ENCODE measurements around the gene NXPH4.

Gene NXPH4

DNA sequence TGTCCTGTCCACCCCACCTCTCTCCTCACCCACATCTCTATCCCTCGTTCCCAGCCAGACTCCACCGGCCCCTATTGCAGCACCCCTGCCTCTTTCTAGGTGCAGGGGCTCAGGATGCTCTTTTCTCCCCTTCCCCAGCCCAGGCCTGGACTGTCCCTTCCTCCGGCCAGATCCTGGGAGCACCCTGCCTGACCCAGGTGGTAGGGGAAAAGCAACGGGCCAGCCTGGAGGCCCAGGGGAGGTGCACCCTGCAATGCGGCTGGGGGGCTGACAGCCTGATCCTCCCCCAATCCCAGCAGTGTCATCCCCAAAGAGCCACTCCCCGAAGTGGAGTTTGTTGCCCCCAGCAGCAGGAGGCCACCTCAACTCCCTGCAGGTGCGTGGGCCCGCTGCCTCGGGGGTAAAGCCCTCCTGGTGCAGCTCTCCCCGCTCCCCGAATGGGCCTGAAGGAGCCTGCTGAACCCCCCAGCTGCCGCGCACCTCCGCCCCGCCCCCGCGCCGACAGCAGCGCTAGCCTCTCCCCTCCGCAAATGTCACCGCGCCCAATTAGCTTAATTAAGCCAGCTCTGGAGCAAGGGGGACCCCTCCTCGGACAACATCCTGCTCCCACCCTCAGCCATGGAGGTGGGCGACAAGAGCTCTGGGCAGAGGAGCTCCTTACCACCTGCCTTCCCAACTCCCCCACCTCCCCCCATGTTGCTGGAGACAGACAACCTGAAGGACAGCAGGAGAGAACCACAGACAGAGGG is 4.7 kb downstream of the NXPH4 start:
- DNase-seq: peak; percentile 26

GRCh38 chr12:57222286-57223190 is 5.9 kb downstream of the NXPH4 start:
- no peak for DNase-seq

DNA sequence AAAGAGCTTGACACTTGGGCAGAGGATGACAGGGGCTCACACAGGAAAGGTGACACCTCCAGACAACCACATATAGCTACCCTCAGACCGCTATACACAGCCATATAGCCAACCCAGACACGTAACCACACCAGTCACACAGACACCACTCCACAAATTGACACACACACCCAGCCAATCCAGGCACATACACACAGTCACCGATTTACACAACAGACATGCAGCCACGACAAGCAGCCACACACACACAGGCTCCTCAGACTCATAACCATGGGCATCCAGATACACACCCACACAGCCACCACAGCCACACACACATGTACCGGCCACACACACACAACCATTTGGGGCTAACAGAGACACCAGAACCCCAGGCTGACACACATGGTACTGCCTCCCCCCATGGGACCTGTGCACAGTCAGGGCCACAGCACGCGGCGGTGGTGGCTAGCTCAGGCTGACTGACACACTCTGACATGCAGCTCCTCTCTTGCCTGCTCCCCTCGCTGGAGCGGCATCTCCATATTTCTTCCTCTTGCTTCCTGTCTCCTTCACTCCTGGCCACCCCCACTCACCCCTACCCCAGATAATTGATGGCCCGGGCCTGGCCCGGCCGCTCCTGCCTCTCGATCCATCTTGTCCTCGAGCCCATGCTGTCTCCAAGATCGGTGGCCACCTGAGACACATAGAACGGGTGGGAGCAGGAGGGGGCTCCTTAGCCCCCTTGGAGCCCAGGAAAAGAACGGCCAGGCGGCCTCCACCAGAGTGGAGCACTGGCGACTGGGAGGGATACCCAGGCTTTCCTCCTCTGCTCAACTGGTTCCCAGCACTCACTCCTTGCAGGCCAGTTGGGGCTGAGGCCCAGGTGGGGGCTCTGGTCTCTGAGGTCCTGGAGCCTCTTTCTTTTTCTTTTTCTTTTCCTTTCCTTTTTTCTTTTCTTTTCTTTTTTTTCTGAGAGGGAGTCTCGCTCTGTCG is 6.9 kb downstream of the NXPH4 start:
- no peak for DNase-seq

DNA sequence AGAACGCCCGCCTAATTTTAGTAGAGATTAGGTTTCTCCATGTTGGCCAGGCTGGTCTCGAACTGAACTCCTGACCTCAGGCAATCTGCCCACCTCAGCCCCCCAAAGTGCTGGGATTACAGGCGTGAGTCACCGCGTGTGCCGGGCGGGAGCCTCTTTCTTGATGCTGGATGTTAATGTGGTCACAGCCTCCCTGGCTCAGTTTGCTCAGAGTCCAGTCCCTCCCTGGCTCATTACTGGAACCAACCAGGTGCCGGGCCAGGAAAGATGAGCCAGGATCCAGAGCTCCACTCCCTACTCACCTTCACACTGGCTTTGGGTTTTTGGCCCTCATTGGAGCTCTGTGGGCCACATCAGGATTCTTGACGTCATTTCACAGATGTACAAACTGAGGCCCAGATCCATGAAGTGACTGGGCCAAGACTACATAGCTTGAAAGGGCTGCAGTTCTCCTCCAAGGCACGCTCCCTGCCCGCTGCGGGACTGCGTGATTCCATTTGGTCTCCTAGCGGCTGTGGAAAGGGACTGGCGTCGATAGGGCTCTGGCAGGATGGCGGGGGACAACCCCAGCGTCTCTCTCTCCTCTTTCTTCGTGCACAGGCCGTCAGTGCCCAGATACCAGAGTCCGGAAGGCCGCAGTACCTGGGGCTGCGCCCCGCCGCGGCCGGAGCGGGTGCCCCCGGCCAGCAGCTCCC is 7.8 kb downstream of the NXPH4 start:
- no peak for DNase-seq

- peak; percentile 62 for DNase-seq
Measured at GRCh38 chr12:57224973-57225679, 8.5 kb downstream of the NXPH4 start.

- DNase-seq: no peak
Measured at GRCh38 chr12:57225680-57226210, 9.2 kb downstream of the NXPH4 start.

DNA sequence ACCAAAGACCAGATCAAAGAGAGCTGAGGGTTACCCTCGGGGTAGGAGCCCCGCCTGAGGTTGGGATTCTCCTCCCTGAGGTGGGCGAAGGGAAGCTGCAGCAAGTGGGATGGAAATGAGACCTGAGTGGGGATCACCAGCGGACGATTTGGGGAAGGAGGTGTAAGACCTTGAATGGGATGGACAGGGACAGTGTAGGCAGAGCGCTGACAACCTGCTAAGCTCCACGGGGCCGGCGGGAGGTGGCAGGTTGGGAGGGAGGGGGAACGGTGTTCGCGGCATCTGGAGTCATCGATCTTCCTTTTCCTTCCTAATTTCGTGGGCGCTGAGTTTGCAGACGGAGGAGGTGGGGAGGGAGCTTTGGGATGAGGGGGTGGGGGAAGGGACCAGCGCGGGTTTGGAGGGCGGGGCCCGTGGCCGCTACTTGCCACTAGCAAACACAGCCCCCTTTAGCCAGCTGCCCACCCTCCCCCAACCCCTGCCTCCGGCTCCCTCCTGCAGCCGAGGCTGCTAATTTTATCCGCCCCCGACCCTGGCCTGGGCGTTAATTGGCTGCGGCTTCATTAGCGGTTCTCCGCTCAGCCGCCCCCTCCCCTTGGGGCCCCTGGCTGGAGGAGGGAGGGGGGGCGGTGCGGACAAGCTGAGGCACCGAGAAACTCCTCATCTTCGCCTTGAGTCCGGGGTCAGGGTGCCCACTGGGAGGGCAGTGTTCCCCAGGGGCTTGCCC is 10.2 kb downstream of the NXPH4 start:
- no peak for DNase-seq

- DNase-seq: no peak
Measured at GRCh38 chr12:57227315-57228115, 10.9 kb downstream of the NXPH4 start.

DNA sequence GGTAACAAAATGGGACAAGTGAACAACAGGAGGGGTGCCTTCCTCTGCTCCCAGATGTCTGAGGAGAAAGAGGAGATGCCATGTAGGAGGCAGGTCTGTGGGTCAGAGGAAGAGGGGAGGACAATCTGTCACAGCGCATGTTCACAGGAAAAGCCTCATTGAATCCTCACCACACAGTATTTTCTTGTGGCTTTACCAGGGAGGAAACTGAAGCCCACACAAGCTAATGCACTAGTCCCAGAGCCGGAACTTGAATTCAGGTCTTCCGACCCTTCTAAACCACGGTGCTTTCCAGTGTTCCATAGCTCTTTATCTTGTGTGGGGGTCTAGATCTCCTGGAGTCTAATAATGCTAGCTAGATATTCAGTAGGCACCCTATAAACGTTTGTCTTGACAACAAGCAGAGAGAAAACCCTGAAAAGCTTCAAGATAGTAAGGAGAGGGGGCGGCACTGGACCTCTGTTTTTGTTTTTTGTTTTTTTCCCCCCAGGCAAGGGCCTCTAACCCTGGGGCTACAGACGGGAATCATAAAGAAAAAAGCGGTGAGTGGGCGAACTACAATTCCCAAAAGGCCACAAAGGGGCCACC is 12.5 kb downstream of the NXPH4 start:
- no peak for DNase-seq

- peak; percentile 92 for DNase-seq
Measured at GRCh38 chr12:57229634-57230380, 13.2 kb downstream of the NXPH4 start, which contains the start of gene SHMT2. TSS of gene SHMT2 (plus strand) at chr12:57229711. CDS start at chr12:57229779, 68 bp downstream.

DNA sequence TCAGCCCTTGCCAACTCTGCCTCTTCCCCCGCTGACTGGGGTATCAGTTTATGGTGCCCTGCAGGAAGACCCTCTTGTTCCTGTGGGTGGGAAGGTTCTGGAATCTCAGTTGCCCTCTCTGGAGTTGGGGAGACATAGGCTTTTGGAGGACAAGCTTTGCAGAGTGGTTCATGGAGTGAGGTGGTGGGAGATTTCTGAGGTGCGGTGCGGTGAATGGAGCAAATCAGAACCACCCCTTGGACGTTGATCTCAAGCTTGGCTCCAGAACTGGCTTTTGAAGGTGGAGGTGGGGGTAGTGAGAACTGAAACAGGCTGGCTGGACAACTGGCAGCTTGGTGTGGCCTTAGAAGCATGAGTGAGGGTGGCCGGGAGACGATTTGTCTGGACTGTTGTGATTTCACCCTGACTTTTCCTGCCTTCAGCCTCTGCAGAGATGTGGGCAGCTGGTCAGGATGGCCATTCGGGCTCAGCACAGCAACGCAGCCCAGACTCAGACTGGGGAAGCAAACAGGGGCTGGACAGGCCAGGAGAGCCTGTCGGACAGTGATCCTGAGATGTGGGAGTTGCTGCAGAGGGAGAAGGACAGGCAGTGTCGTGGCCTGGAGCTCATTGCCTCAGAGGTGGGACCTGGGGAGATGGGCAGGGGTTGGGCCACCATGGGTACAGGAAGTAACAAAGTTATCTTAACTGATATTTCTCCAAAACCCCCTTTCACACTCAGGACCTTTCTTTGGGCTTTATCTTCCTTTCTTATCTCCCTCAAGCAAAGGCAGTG is 14.0 kb downstream of the NXPH4 start:
- DNase-seq: no peak

DNA sequence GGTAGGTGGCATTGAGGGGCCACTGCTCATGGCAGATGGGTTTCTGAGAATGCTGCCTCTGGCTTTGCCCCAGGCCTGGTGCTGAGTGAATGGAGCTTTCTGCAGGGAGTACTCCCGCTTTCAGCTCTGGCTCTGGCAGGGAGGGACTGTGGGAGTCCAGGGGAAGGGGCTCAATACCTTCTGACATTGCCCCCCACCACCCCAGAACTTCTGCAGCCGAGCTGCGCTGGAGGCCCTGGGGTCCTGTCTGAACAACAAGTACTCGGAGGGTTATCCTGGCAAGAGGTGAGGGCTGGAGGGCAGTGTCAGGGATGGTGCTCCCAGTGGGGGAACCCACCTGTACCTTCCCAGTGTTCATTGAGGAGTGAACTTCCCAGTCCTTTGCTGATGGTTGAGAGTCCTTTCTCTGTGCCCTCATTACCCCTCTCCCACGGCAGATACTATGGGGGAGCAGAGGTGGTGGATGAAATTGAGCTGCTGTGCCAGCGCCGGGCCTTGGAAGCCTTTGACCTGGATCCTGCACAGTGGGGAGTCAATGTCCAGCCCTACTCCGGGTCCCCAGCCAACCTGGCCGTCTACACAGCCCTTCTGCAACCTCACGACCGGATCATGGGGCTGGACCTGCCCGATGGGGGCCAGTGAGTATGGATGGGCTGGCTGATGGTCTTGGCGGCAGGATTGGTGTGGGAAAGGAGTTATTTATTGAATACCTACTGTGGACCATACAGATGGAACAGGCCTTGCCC is 14.9 kb downstream of the NXPH4 start:
- no peak for DNase-seq

DNA sequence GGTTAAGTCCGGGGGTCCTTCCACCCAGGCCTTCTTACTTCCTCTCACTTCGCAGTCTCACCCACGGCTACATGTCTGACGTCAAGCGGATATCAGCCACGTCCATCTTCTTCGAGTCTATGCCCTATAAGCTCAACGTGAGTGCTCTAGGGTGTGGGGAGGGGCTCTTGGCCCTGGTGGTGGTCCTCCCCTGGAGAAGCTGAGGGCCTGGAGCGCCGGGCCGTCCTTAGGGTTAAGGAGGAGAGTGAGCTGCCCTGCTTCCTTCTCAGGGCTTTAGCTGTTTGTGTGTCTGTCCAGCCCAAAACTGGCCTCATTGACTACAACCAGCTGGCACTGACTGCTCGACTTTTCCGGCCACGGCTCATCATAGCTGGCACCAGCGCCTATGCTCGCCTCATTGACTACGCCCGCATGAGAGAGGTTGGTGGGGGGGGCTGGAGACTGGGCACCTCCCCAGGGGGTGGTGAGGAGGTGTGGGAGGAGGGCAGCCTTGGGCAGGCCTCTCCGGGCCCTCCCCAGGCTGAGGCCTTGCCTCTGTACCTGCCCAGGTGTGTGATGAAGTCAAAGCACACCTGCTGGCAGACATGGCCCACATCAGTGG is 15.7 kb downstream of the NXPH4 start:
- DNase-seq: no peak

DNA sequence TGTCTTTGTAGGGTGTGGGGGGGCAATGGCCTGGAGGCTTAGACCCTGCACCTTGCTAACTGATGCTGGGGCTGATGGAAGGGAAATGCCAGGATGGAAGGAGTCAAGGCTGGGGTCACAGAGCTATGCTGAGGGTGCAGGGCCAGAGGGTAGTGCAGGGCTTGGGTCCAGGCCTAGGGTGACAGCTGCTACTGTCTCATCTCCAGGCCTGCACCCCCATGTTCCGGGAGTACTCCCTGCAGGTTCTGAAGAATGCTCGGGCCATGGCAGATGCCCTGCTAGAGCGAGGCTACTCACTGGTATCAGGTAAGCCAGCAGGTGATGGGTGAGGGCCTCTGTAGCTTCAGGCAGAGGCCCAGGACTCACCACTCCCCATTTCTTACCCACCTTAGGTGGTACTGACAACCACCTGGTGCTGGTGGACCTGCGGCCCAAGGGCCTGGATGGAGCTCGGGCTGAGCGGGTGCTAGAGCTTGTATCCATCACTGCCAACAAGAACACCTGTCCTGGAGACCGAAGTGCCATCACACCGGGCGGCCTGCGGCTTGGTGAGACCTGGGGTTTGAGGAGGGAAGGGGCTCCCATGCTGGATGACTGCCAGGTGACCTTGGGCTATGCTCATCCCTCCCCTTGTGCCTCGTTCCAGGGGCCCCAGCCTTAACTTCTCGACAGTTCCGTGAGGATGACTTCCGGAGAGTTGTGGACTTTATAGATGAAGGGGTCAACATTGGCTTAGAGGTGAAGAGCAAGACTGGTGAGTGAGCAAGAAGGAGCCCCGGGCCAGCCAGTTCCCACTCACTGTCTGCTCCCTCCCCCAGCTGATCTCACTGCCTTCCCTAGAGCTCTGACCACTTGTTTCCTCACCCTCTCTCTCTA is 17.0 kb downstream of the NXPH4 start:
- no peak for DNase-seq

DNA sequence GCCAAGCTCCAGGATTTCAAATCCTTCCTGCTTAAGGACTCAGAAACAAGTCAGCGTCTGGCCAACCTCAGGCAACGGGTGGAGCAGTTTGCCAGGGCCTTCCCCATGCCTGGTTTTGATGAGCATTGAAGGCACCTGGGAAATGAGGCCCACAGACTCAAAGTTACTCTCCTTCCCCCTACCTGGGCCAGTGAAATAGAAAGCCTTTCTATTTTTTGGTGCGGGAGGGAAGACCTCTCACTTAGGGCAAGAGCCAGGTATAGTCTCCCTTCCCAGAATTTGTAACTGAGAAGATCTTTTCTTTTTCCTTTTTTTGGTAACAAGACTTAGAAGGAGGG is 17.6 kb downstream of the NXPH4 start:
- no peak for DNase-seq
